Fibroblast of skin of left biceps (primary cell): ENCODE results near the gene ACKR2.

ENCODE experiments used
- DNase-seq, 2 experiments: peaks; one replicate each; pipeline ENCODE4 v3.0.0-alpha.2; 2013; ENCODE audit warnings: low read depth in 2 of 2

ACKR2 gene

DNA sequence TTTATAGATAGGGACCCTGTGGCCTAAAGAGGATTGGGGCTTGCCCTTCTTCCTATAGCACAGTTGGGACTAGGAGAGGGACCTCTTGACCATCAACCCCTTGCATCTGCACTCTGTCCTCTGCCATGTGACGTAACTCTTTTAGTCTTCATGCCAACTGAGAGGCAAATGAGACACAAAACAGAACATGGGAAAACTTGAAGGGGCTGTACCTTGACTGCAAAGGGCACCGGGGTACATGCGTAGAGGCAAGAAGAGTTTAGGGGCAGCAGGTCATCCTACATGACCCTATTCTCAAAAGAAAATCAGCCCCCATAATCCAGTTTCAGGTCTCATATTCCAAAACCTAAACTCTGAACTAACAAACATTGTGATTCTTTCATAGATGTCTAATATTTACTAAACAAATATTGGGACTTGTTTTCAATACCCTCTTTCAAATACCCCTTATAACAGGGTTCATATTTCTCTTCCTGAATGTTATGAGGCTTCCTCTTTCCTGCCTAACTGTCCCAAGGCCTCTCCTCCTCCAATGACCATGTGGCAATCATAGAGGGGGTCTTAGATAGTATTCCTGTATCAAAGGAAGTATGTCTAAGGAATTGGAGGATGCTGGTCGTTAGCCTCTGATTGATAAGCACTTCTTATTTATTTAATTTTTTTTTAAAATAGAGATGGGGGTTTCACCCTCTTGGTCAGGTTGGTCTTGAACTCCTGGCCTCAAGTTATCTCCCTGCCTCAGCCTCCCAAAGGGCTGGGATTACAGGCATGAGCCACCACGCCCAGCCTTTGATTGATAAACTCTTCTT is 20.6 kb downstream of the ACKR2 start:
- DNase-seq, result no peak

DNA sequence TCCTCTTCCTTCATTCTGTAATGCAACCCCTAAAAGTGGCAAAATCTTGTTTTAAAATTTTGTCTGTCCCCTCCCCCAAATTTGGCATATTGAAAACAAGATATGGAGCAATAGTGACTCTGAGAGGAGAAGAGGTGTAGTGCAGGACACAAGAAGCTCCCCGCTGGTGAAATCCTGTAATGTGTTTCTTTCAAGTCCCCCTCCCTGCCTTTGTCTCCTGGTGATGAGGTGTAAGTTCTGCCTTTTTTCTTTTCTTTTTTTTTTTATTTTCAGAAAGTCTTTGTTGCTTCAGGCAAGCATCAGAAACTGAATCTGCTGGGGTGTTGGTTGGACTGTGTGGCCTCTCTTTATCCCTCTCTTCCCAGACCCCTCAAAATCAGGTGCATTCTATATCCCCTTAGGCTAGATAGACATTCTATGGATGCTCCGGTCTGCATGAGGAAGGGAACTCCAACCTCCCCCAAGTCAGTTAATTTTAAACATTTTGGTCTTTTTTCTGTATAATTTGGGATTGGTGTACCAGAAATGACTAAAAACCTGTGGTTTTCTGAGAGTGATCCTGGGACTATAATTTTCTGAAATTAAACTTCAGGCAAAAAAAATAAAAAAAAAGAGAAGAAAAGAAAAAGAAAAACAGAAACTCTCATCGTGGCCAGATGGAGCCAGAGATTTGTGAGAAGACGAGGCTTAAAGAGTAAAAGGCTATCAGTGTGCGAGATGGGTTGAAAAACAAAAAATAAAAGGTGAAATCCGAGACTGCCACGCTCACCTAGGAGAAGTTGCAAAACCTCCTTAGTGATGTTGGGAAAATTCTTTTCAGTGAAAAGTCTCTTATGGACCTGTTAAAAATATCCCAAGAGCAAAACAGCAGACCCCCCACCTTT is 21.4 kb downstream of the ACKR2 start:
- no peak for DNase-seq

GRCh38 chr3:42831321-42831713 is 22.1 kb downstream of the ACKR2 start:
- DNase-seq, result peak; percentile 3 to 4

DNA sequence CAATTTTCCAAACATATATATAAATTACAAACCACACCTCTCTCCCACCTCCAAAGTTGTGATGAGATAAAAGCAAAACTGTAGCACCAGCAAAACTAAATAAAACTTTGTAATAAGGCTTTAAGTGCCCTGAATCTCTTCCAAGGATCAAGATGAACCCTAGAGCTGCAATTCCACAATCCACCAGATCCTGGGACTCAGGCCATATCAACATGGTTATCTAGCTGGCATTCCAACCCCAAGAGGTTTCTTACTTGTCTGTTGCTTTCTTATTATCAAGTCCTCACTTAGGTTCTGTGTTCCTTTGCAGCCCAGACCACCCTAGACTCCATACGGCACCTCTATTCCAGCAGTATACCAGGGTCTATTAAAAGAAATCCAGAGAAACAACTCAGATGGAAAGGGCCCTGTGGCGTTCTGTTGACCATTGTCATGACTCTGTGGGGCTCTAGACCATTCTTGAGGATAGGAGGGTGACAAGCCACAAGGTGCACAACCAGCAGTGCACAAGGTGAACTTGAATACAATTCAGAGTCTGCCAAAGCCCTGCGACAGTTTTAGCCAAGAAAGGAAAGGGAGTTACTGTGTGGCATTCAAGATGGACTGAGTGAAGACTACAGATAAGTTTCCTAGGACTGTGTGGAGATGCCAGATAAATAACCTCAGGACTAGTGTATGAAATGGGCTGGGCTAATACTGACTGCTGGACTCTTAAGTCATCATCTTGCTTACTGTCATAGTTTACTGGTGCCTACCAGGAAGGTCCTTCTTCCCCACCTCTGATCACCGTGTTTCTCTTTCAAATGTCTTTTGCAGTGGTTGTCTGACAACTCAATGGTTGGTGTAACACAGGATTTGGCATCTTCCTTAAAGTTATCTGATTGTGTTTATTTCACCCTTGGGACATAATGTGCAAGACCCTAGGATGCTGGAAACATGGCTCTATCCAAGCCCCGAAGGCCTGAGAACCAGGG is 27.2 kb downstream of the ACKR2 start:
- no peak for DNase-seq

DNA sequence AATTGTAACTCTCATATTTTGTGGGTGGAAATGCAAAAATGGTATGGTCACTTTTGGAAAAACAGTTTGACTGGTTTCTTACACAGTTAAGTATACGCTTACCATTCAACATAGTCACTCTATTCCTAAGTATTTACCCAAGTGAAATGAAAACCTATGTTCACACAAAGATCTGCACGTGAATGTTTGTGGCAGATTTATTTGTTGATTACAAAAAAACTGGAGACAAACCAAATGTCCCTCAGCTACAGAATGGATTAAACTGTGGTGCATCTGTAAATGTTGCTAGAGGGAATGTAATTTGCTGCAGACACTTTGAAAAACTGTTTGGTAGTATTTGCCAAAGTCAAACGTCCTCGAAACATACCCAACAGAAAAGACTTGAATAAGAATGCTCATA is 29.3 kb downstream of the ACKR2 start:
- DNase-seq, result no peak

- peak; percentile 5 to 19 for DNase-seq
Measured at GRCh38 chr3:42839616-42840015, 30.4 kb downstream of the ACKR2 start.

- no peak for DNase-seq
Measured at GRCh38 chr3:42841332-42841731, 32.1 kb downstream of the ACKR2 start.

- DNase-seq, result no peak
Measured at GRCh38 chr3:42843713-42844411, 34.6 kb downstream of the ACKR2 start.

DNA sequence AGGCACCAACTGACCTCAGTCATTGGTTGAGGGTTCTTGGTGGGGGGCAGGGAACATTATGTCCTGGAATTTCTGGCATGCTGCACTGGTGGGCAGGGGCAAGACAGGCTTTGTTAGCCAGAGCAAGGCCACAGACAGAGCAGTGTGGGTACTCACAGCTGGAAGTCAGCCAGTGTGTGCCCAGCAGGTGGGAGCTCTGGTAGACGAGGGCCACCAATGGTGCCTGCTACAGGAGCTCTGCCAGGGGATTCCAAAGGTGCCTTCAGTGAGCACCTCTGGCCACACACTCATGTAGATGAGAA is 35.1 kb downstream of the ACKR2 start:
- no peak for DNase-seq

GRCh38 chr3:42844815-42845214 is 35.6 kb downstream of the ACKR2 start:
- DNase-seq, result no peak

DNA sequence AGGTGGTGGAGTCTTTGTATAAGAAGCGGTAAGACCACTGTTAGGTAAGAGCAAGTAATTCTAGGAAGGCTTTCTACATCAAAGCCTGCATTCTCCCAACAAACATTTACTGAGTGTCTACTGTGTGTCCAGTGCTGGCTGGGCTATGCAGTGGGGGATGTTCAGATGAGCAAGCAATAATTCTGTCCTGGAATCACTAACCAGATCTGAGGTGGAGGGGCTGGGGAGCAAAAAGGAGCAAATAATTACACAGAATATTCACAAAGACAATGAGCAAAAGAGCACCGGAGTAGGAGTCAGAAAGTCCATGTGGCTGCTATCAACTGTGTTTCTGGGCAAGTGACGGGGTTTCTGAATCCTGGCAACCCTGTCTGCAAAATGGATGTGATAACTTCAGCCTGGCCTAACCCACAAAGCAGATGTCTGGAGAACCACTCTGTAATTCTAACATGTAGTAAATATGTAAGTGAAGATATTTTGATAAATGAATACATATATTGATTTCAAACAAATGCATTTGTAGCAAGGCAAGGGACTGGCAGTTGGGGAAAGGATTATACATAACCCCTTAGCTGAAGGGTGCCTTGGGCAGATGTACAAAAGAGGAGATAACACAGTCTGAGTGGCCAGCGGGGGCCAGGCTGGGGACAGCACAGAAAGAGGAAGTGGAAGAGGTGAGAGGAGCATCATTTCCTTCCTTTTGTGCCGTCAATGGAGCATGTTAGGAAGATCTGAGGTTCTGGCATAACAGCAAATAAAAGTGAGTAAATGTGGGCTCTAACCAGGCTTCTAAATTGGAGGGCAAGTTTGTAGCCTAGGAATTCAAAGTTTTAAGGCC is 37.7 kb downstream of the ACKR2 start:
- DNase-seq, result no peak

- DNase-seq, result no peak
Measured at GRCh38 chr3:42847731-42848130, 38.5 kb downstream of the ACKR2 start.

GRCh38 chr3:42849017-42849416 is 39.8 kb downstream of the ACKR2 start:
- DNase-seq, result no peak

- no peak for DNase-seq
Measured at GRCh38 chr3:42850263-42850662, 41.0 kb downstream of the ACKR2 start.

GRCh38 chr3:42851228-42851834 is 42.1 kb downstream of the ACKR2 start:
- DNase-seq, result no peak

DNA sequence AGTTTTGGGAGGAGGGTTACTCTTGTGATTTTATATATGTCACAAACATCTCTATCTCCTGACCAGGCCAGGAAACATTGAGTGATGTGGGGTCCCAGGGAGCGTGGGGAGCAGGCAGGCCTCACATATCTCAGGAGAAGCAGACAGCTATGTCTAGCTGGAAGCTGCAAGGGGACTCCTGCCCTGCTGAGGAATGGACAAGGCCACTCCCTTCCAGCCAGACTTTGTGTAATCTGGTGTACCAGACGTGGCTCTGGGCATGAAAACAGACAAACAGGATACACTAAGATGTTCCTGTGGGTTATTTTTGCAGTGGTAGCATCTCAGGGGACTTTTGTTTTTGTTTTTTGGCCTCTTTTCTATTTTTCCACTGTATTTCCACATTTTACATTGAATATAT is 43.2 kb downstream of the ACKR2 start:
- DNase-seq, result no peak

DNA sequence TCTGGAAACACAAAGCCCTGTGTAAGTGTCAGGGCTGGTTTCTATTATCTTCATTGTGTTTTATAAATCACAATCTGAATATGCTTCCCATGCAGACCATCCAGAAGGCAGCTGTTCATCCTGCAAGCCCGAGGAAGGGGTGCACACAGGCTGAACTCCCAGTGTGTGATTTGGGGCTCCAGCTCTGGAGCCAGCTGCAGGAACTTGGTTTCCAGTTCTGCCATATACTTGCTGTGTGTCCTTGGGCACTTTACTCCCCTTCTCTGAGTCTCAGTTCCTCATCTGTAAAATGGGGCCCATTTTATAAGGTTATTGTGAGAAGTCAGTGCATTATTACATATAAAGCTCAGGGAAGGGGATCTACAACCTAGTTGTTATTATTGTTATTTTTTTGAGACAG is 43.8 kb downstream of the ACKR2 start:
- DNase-seq, result no peak

DNA sequence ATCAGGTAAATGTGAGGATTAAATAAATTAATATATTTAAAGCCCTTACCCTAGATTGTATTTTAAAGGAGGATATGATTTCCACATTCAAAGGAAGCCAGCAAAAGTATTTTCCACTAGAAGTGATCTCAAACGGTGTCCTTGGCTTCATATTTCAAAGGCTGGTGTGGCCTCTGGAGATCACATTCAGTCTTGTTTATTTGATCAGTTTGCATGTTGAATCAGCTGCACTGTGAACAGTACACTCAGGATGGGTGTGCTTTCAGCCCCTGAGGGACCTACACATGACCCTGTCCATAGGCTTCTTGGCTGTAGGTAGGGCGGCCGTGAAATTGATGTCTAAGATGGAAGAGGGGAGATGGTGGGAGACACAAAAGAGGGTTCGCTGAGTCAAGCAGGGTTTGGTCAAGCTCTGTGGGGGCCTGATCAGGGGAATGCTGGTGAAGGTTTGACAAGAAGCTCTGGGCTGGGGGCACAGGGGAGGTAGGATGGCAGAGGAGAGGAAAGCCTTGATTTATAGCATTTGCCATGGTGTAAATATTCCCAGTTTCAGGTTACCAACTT is 44.6 kb downstream of the ACKR2 start:
- DNase-seq, result no peak

GRCh38 chr3:42855219-42855546 is 45.9 kb downstream of the ACKR2 start:
- no peak for DNase-seq
